VCaP (cell line): ENCODE measurements around the gene SCARF1.

Experiments
- H3K27ac ChIP-seq: fragments of 450-650 bp; 2 replicates; pipeline ENCODE4 v1.5.1; 2017
- TF ChIP-seq, protein P1 (sequence below): fragments of 450-650 bp; conservative IDR thresholded peaks from 2 replicates; pipeline ENCODE4 v1.5.1; 2017; ENCODE audit warnings: mild to moderate bottlenecking, moderate library complexity

SCARF1 gene

GRCh38 chr17:1638624-1639300 lies 6.8 kb downstream of the SCARF1 start:
- TF ChIP-seq, protein P1, sequence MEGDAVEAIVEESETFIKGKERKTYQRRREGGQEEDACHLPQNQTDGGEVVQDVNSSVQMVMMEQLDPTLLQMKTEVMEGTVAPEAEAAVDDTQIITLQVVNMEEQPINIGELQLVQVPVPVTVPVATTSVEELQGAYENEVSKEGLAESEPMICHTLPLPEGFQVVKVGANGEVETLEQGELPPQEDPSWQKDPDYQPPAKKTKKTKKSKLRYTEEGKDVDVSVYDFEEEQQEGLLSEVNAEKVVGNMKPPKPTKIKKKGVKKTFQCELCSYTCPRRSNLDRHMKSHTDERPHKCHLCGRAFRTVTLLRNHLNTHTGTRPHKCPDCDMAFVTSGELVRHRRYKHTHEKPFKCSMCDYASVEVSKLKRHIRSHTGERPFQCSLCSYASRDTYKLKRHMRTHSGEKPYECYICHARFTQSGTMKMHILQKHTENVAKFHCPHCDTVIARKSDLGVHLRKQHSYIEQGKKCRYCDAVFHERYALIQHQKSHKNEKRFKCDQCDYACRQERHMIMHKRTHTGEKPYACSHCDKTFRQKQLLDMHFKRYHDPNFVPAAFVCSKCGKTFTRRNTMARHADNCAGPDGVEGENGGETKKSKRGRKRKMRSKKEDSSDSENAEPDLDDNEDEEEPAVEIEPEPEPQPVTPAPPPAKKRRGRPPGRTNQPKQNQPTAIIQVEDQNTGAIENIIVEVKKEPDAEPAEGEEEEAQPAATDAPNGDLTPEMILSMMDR = no peak

DNA sequence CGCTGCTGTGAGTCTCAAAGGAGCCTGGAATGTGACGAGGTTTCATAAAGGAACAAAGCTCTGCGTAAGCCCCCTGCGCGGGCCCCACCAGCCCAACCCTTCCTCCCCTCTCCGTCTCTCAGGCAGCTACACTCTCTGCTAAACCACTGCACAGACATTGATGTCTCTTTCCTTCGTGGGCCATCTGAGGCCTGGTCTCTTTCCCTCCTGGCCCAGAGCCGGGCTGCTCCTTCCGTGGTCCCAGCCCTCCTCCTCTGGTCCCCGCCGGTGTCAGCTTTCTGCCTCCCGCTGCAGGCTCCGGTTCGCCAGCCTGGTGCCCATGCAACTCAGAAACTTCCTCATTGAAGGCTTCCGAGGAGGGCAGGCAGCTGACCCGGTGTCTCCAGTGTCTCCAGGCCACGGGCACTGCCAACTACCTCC lies 7.4 kb downstream of the SCARF1 start:
- H3K27ac ChIP-seq = no peak overlapping the region
- TF ChIP-seq, protein P1 = no peak

More at GRCh38 chr17:1638624-1639300, 6.8 kb downstream of the SCARF1 start:
- no peak overlapping the region for H3K27ac ChIP-seq

DNA sequence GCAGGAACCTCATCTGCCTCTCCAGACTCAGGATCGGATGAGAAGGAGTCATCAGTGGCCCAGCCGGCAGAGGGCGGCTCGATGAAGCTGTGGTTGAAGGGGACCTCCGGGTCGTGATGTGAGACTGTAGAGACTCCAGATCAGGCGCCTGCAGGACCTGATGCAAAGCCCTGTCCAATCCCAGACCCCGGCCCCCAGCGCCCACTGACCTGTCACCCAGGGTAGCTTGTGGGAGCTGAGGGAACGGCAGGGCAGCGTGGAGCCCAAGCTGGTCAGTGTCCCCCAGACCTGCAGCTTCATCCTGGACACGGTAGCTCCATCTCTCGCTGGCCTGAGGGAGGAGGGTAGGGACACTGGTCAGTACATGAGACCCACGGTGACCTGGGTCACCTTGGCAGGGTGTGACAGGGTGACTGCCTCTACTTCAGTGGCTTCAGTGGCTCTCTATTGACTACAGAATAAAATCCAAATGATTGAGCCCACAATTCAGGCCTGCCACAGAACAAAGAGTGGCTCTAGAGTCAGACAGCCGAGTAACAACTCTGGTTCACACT lies 8.7 kb downstream of the SCARF1 start:
- no peak overlapping the region for H3K27ac ChIP-seq
- TF ChIP-seq, protein P1 = no peak

- TF ChIP-seq, protein P1 = no peak
- H3K27ac ChIP-seq = no peak overlapping the region
Observed at GRCh38 chr17:1635675-1636465, 9.7 kb downstream of the SCARF1 start.

- H3K27ac ChIP-seq = no peak overlapping the region
- TF ChIP-seq, protein P1 = no peak
Observed at GRCh38 chr17:1634841-1635650, 10.5 kb downstream of the SCARF1 start.

GRCh38 chr17:1630662-1631061 lies 14.9 kb downstream of the SCARF1 start:
- no peak overlapping the region for H3K27ac ChIP-seq
- TF ChIP-seq, protein P1 = no peak
